Ovary (tissue), 1 donor: Measurements from ENCODE around the gene FBXL16.

Experiments used
- EP300 ChIP-seq: sonication (generic); formaldehyde crosslinking; IDR thresholded peaks from one replicate; pipeline ENCODE4 v1.6.1; 2017; ENCODE audit warnings: antibody characterized with exemption
- POLR2A ChIP-seq: fragments of 450-650 bp; IDR thresholded peaks from one replicate; pipeline ENCODE4 v1.6.1; 2017; ENCODE audit warnings: antibody characterized with exemption, mild to moderate bottlenecking, moderate library complexity

GRCh38 chr16:643050-643368 lies 62.6 kb downstream of the FBXL16 start:
- TF ChIP-seq POLR2A (no peak), EP300 (no peak)
